T-helper 9 cell (primary cell): ENCODE results near the gene GAREM2.

Experiments used
- DNase-seq: peaks from one replicate; pipeline ENCODE4 v3.0.0-alpha.2; 2020

Gene GAREM2

DNA sequence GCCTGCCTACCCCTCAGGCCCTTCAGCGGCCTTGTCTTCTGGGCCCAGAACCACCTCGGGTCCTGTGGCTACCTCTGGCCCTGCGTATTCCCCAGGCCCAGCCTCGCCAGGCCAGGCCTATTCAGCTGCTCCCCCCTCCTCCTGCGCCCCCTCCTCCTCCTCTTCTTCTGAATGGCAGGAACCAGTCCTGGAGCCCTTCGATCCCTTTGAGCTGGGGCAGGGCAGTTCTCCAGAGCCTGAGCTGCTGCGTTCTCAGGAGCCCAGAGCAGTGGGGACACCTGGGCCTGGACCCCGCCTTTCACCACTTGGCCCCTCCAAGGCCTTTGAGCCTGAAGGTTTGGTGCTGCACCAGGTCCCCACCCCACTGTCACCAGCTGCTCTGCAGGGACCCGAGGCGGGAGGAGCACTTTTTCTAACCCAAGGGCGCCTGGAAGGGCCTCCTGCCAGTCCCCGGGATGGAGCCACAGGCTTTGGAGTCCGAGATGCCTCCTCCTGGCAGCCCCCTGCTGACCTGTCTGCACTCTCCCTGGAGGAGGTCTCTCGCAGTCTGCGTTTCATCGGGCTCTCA, 14.7 kb downstream of the GAREM2 start:
- DNase-seq: no peak

DNA sequence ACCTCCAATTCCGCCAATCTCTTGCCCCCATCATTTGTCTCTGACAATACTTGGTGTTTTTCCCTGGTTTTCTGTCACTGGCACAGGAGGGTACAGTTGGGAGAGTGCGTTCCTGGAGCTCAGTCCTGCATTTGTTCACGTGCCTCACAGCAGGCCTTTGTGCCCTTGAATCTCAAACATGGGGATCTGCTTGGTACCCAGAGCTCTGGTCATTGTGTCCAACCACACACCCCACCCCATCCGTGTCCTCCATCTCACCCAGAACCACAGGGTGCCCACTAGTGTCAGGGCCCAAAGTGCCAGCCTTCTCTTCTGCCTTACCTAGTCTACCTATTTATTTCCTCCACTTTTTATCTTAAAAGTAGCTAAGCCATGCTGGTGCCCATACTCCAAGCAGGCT, 16.2 kb downstream of the GAREM2 start:
- DNase-seq: no peak

DNA sequence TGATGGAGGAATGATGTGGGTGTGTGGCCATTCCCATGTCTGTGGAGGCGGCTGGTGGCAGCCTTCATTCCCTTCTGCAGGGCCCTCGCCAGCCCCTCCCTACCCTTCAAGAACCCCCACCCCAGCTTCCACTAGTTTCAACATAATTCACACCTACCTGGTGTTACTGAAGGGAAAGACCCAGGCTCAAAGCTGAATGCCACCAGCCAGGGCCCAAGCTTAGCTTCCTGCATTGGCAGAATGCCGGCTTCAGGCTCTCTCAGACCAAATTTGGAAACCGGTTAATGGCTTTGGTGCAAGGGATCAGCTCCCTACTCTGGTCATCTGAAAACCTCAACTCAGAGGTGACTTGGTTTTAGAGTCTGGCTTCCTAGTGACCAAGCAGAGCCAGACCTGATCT, 16.9 kb downstream of the GAREM2 start:
- DNase-seq: no peak

DNA sequence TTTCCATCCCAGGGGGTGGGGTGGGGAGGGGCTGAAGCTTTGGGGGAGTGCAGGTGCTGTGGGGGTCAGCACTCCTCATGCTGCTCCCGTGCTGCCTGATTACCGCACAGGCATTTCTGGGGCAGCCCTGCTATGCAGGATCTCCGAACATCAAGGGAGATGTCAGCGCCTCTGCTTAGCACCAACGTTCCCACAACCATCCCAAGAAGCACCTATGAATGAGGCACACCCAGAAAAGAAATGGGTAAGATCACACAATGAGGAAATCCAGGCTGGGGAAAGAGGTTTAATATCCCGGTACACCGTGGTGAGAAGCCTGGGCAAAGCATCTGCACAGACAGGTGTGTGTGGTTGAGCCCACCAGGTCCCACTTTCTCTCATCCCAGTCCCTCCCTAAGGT, 17.5 kb downstream of the GAREM2 start:
- no peak for DNase-seq

DNA sequence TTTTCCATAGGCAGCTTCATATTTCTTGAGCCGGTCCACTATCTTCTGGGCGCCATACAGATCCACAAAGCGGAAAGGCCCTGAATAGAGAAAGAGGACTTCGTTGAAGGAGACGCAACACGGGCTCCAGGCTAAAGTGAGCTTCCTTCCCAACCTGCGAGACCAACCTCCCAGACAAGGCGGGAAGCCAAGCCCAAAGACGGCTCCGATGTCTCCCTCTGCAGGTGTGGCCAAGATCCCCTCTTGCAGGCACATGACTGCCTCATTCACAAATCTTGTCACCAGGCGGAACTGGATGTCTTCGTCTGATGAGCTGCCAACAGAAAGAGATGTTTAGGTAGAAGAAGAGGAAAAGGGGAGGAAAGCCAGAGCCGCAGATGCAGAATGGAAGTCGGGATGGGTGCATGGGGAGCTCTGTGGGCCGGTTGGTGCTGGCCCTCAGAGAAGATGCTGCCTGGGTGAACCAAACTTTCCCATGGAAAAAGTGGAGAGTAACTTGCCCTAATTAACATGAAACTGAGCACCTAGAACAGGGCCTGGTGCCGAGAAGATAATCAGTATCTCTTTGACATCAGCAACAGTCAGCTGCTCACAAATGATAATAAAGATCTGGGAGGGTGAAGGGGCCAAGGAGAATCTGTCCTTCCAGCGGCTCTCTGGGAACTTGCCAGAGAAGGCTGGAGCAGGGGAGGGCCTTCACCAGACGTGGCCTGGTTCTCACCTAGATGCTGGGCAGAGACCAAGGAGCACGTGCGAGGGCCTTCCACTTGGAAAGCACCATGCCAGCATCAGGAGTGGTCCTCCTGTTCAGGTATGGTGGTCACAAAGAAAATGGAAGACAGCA, 18.6 kb downstream of the GAREM2 start:
- no peak for DNase-seq

DNA sequence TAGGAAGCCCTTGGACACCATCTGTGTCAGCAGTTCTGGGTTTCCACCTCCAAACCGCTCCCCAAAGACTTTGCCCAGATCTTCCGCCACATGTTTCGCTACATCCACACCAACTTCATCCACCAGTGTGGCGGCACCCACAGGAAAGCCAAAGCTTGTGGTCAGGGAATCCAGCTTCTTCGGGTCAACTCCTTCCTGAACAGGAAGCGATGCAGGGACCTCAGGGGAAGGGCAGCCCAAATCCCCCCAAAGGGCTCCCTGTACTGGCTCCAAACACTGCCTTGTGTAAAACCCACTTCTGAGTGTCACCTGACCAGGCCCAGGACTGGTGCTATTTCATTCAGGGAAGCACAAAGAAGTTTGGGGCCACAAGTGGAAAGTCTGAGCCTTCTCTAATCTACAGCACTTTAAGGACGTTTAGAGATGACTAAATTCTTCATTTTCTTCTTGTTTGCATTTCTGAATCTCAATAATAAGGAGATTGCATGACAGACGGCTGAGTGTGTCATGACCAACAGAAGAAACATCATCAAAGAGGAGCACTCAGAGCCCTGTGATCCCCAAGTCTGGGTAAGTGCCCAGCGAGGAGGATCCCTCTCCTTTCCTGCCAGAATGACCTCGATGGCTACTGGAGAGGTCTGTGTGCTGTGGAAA, 20.8 kb downstream of the GAREM2 start:
- no peak for DNase-seq

DNA sequence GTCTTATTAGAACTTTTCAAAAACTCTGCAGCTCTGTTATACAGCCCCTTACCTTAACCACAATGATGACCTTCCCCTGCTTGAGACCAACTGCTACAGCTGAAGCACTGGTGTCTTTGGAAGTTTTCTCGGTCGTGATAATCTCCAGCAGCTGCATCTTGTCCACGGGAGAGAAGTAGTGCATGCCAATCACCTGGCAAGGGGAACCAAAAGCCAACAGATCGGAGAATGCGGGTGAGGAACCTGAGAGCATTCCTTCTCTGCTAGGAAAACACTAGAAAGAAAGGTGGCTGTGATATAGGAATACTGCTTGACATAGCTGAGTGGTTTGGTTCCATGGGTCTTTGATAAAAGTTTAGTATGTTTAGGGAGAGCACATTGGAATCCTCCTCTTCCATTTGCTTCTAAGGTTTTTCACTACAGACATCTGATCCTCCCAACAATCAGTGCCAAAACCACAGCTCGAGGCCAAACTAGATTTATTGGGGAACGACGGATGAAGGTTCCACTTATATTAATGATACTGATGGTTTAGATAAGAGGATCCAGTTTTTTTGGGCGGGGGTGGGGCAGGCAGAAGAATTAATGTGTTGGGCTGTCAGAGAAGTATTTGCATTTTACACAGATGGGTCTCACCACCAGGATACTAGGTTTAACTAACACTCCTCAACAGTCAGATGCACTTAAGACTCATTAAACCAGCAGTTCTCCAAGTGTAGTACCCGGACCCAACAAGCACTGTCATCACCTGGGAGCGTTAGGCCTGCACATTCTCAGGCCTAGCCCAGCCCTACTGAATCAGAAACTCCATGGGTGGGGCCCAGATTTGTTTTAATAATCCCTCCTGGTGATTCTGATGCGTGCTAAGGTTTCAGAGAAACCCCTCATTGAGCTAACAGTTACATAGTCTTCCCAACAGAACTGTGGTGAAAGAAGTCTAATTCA, 22.4 kb downstream of the GAREM2 start:
- DNase-seq: no peak

DNA sequence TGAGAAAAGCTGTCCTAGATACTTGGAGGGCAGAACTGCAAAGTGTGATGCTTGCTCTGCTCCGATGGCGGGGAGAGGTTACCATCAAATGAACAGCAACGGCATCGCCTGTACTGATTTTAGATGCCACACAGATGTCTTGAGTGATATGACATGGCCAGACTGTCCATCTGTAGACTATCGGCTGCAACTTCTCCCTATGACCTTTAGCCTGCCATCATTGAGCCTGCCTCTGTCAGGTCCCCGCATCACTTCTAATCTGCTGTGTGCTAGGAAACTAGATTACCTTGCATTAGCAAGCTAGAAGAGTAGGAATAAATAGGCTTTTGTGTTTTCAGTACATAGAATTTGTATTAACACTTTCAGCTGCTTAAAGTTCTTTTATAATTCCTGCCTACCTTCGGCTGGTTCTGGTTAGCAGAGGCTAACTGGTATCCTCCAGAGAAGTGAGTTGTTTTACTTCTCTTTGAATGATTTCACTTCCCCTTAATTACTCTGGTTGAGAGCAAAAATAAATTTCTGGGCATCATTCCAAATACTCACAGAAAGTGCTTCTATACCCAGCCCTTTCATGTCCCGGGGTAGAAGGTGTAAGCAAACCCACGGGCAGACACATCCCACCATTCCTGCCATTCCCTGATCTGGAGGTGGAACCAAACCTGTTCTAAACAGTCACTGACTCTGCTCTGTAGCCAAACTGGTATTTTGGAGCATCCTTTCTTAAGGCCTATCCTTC, 24.0 kb downstream of the GAREM2 start:
- no peak for DNase-seq

DNA sequence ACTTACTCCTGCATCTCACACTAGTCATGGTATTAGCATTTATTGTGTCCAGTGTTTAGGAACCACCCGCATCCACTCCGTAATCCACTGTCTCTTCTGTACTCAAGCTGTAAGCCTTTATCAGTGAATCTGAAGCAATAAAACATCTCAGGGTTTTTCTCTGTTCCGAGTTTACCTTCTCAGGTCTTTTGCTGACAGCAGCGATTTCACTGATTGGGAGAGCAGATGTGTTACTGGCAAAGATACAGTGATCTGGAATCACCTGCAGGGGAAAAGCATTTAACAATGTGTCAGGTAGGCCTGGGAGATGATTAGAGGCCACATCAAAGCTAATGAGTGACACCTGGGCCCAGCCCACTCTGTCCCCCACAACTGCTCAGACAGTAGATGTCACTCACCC, 24.6 kb downstream of the GAREM2 start:
- no peak for DNase-seq

DNA sequence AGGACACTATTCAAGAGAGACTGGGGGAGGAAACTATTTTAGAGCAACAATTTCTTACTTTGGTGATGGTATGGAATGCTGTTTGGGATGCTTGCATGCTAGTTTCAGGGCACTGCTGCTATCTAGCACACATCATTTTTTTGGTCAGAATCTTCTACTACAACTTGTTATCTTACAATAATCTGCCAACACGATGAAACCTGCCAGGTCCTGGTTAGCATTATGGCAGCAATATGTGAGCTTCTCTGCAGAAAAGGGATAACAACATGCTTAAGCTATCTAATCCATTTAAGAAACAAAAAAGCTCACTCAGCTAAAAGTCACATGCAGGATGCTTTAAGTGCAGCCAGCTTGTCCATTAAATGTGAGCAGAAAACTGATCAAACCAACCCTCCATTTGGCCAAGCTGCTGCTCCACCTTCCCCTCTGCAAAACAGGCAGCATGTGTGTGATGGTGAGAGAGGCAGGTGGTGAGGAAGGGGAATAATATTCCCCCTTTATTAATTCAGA, 30.1 kb downstream of the GAREM2 start:
- no peak for DNase-seq

DNA sequence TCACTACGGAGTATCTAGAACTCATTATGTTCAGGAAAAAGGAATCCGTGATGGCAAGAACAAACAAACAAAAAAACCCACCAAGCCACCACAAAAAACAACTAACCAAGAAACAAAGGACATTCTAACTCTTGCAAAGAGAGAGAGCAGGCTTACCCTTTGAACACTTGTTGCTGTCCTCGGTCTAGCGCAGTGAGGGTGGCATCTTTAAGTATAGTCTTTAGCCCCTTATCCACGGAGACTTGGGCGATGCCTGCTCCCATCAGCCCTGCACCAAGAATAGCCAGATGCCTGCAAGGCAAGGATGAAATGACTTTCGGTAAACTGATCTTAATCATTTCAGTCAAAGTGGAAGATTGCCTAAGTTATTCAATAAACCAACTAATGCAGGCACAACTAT, 31.0 kb downstream of the GAREM2 start:
- no peak for DNase-seq

DNA sequence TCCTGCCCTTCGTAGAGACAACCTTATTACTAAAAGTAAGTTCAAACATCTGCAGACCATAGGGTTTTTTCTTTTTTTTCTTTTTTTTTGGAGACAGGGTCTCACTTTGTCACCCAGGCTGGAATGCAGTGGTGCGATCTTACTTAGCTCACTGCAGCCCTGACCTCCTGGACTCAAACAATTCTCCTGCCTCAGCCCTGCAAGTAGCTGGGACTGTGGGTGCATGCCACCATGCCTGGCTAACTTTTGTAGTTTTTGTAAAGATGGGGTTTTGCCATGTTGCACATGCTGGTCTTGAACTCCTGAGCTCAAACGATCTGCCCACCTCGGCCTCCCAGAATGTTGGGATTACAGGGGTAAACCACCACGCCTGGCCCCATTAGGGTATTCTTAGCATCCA, 39.1 kb downstream of the GAREM2 start:
- no peak for DNase-seq

DNA sequence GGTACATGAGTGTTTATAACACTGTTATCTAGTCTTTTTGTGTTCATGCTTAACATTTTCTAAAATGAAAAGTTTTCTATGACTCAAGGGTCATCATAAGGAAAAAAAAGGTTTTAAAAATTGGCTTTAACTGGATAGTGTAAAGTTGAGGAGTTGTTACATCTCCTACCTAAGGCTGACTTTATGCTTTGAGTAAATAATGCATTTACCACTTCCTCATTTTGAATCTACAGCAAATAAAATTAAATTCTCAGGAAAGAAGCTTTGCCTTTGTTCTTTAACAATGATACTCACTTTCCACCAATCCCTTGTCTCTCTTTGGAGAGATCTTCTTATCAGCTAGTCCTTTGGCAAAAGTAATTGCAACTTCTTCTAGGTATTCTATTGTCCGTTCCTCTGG, 41.9 kb downstream of the GAREM2 start:
- no peak for DNase-seq

DNA sequence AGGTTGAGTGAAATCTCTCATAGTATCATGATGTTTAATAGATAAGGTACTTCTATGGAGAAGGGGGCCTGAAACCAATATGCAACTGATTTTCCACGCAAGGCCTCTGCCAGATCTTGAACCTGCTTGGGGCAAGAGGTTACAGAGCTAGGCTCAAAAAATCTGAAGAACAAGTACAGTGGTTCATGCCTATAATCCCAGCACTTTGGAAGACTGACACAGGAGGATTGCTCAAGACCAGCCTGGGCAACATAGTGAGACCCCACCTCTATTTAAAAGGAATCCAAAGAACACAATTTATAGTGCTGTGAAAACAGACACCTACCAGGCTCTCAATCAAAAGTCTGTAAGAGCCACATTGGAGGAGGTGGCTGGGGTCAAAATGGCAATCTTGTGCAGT, 42.9 kb downstream of the GAREM2 start:
- no peak for DNase-seq

DNA sequence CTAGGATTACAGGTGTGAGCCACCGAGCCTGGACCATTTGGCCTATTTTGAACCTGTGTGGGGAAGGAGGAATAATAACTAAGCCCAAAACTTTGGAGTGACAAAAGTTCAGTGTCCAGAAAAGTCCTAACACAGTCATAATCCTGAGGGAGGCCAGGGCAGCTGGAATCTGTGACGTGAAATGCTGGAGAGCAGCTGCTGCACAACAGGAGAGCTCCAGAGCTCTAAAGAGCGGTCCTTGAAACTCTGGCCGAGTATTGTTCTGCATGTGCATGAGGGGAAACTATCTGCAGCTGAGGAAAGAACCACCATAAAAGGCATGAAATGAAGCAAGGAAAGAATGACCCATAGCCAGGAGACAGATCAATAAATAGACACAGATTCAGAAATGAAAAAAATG, 43.7 kb downstream of the GAREM2 start:
- no peak for DNase-seq

DNA sequence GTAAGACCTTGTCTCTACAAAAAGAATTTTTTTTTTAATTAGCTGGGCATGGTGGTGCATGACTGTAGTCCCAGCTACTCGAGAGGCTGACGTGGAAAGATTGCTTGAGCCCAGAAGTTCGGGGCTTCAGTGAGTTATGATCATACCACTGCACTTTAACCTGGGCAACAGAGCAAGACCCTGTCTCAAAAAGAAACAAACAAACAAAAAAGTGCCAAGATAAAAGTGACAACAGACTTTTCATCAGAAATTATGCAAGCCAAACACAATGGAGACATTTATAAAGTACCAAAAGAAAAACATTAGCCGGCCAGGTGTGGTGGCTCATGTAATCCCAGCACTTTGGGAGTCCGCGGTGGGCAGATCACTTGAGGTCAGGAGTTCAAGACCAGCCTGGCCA, 44.8 kb downstream of the GAREM2 start:
- no peak for DNase-seq

DNA sequence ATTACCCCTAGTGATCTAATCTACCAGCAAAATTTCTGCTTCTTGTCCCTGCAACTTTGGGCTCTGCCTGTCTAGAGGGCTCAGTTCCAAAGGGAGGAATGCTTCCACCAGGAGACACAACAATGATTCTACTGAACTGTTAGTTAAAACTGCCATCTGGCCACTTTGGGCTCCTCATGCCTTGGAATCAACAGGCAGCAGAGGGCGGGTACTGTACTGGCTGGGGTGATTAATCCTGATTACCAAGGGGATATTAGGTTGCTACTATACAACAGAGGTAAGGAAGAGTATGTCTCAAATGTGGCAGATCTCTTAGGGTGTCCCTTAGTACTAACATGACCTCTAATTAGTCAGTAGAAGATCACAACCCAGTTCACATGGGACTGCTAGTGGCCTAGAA, 50.1 kb downstream of the GAREM2 start:
- DNase-seq: no peak

DNA sequence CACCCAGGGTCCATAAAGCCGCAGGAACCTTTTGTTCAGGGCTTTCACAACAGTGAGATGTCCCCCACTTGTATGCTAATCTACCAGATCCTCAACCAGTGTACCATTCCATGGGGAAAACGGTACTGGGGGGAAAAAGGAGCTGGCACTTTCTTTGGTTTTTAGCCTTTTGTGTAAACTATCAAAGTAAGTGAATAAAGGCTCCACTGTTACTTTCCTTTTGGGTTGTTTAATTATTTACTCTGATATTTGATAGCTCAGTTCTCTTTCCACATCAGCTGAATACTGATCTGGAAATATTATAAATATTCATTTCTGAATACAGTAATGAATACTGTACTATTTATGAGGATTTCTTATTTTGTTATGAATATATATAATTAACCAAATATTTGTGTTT, 51.2 kb downstream of the GAREM2 start:
- DNase-seq: no peak

DNA sequence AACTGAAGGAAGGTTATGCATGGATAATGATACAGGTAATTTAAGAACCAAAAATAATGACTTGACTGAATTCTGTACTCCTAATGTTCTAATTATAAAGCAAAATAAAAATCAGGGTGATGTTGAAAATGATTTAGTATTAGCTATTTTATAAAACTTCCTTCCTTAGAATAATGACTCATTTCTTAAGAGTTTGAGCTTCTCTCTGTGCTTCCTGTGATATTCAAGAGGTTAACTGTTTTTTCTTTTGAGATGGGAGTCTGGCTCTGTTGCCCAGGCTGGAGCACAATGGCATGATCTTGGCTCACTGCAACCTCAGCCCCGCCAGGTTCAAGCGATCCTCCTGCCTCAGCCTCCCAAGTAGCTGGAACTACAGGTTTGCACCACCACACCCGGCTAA, 56.7 kb downstream of the GAREM2 start:
- DNase-seq: no peak

DNA sequence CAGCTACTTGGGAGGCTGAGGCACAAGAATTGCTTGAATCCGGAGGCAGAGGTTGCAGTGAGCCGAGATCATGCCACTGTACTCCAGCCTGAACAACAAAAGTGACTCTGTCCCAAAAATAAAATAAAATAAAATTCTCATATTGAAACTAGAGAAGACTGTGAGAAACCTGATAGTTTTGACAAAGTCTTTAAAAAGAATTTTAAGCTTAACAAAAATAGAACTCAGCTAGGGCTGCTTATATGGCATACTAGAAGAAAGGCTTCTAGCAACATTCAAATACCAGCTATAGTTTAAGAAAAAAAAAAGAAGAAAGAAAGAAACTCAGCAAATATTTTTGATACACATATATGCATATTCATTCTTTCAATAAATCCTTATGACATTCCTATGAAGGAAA, 57.9 kb downstream of the GAREM2 start:
- no peak for DNase-seq

DNA sequence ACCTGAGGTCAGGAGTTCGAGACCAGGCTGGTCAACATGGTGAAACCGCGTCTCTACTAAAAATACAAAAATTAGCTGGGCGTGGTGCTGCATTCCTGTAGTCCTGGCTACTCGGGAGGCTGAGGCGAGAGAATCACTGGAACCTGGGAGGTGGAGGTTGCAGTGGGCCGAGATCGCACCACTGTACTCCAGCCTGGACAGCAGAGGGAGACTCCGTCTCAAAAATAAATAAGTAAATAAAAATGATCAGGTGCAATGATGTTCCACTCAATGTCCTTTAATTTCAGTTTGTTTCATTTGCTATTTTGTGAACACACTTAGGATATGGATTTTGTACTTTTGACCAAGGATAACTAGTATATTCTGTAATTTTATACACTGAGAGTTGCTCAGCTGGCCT, 62.2 kb downstream of the GAREM2 start:
- no peak for DNase-seq

DNA sequence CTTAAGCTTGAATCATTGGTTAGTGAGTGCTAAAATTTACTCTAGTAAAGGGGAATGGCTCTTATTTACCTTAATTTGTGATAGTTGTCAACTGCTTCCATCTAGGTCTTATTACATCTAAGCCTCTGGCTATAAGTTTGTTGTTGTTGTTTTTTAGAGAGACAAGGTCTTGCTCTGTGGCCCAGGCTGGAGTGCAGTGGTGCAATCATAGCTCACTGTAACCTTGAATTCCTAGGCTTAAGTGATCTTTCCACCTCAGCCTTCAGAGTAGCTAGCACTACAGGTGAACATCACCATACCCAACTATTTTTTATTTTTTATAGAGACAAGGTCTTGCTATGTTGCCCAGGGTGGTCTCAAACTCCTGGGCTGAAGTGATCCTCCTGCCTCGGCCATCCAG, 65.0 kb downstream of the GAREM2 start:
- DNase-seq: no peak
